Ovary (tissue), 9 donors: ENCODE measurements around the gene DNAH6. TPM values are rescaled to one million over a fixed set of nuclear protein-coding genes. Genes with fewer than 3 reads are reported as not detected.

Experiments used
- DNase-seq, 5 donors: peaks; one replicate each; pipeline ENCODE4 v3.0.0-alpha.2; 2019 to 2020
- H3K27ac ChIP-seq, 2 donors: fragments of 200-600 bp; one replicate each; pipeline versions ENCODE4 v1.5.1 to v1.8.0; 2019 to 2022
- H3K27me3 ChIP-seq: fragments of 200-600 bp; one replicate; pipeline ENCODE4 v1.8.0; 2022
- H3K36me3 ChIP-seq: fragments of 200-600 bp; sonication (generic); one replicate; pipeline ENCODE4 v1.5.1; 2019
- H3K4me1 ChIP-seq: one replicate; pipeline ENCODE4 v1.8.1; 2013; ENCODE audit warnings: mild to moderate bottlenecking, moderate library complexity; ENCODE audit not compliant: insufficient read depth
- H3K4me3 ChIP-seq: fragments of 200-600 bp; sonication (generic); one replicate; pipeline ENCODE4 v1.5.1; 2017
- H3K9me3 ChIP-seq, 2 donors: fragments of 200-600 bp in 1 of 2; sonication (generic) in 1 of 2; one replicate each; pipeline versions ENCODE4 v1.5.1 to v1.8.1; 2013 to 2019; ENCODE audit warnings: mild to moderate bottlenecking in 1 of 2, moderate library complexity in 1 of 2
- EP300 ChIP-seq: sonication (generic); formaldehyde crosslinking; IDR thresholded peaks from one replicate; pipeline ENCODE4 v1.6.1; 2017; ENCODE audit warnings: antibody characterized with exemption
- POLR2A ChIP-seq: fragments of 450-650 bp; IDR thresholded peaks from one replicate; pipeline ENCODE4 v1.6.1; 2017; ENCODE audit warnings: antibody characterized with exemption, mild to moderate bottlenecking, moderate library complexity
- WGBS, 3 donors: extraction: QIAGEN DNeasy Blood & Tissue Kit in 1 of 3; methylation state at CpG; one replicate each; pipeline versions ENCODE4 v1.1.5 to v1.1.7; 2013 to 2017; 5-methylcytosine and 5-hydroxymethylcytosine counted together
- intact Hi-C, 4 donors: fragments of 100-400 bp; cut with DNase I; formaldehyde crosslinking; loops; one replicate each; pipeline versions ENCODE4 v1.11.0 to v1.15.1; 2022 to 2023
- polyA plus RNA-seq, 2 donors: library from polyadenylated mRNA; stranded (reverse); fragments of 200-250 nt in 1 of 2; fragments of 350-450 nt in 1 of 2; fragmentation: Illumina TruSeq in 1 of 2; extraction: RNeasy Lipid Tissue Mini Kit (QIAGEN cat#74804) in 1 of 2; gene quantifications; one replicate each; pipeline ENCODE4 v1.2.3, GENCODE V29; 2013 to 2014
- total RNA-seq, 7 donors: library from RNA; depleted of rRNA in 2 of 7; stranded (reverse); fragments of >200 nt in 2 of 7; fragmentation: NEBNext Ultra II Directional in 3 of 7; extraction: Animal tissue kit (Norgen Biotek cat#: 25700) in 3 of 7; gene quantifications; one replicate each; pipeline versions ENCODE4 v1.1.0 to v1.2.4, GENCODE V29; 2016 to 2023
- TF ChIP-seq, protein P1 (sequence below), 3 donors: fragments of 450-650 bp in 2 of 3; fragments of 200-600 bp in 1 of 3; IDR thresholded peaks; one replicate each; pipeline versions ENCODE4 v1.5.1 to v1.8.0; 2016 to 2022; ENCODE audit warnings: antibody characterized with exemption in 3 of 3, mild to moderate bottlenecking in 1 of 3
- donor health status: DM: no; HTN: no; CAD: no; lungs with moderate emphysema.
- donor health status: DM: no; HTN: no; CAD: no.
- donor health status: Bipolar disorder and iron deficiency.
- donor health status: DM: yes; HTN: yes; CAD: no.
- donor health status: DM: no; HTN: no; CAD: no.
- donor health status: DM: yes; HTN: yes; CAD: no.

Gene DNAH6
- total and polyA plus RNA-seq, 9 donors, result 0.42 to 14.0 (median 2.4) TPM

DNA sequence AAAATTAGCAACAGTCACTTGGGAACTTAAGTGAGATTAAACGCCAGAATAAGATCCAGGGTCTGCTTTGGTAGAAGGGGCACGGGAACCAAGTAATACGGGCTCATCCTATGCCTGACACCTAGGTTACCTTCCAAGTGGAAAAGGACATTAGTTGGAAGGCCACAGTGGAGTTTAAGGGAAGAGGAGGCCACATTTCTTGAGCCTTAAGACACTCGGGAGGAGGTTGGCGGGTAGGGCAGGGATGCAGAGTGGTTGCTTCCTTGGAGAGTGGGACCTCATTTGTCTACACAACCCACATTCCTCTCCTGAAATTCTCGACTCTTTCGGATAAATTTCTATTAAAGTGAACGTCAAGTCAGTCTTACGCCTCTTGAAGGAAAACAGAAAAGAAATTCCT, 510 bp upstream of the DNAH6 start:
- no peaks in the 10 kb centered on the region for H3K4me1 ChIP-seq
- H3K9me3 ChIP-seq, result no peaks in the 10 kb centered on the region
- H3K27ac ChIP-seq, result no peak overlapping the region
- intact Hi-C loops, result loop anchor here in 1 of 4 donors (5.0 kb wide), 1 partner anchor 412 kb away; no protein-coding TSS in a partner anchor
- no peak for TF ChIP-seq EP300
- TF ChIP-seq, protein P1, sequence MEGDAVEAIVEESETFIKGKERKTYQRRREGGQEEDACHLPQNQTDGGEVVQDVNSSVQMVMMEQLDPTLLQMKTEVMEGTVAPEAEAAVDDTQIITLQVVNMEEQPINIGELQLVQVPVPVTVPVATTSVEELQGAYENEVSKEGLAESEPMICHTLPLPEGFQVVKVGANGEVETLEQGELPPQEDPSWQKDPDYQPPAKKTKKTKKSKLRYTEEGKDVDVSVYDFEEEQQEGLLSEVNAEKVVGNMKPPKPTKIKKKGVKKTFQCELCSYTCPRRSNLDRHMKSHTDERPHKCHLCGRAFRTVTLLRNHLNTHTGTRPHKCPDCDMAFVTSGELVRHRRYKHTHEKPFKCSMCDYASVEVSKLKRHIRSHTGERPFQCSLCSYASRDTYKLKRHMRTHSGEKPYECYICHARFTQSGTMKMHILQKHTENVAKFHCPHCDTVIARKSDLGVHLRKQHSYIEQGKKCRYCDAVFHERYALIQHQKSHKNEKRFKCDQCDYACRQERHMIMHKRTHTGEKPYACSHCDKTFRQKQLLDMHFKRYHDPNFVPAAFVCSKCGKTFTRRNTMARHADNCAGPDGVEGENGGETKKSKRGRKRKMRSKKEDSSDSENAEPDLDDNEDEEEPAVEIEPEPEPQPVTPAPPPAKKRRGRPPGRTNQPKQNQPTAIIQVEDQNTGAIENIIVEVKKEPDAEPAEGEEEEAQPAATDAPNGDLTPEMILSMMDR (IDR thresholded peaks at IDR 0.05), result no peak
- no peak for TF ChIP-seq POLR2A
- DNase-seq, result no peak
- WGBS, 3 donors, result 23 to 39% (median 29%) methylated on average over 9 of the region's 9 CpGs
- H3K36me3 ChIP-seq, result no peaks in the 10 kb centered on the region
- H3K27me3 ChIP-seq, result no peaks in the 10 kb centered on the region
- H3K4me3 ChIP-seq, result peak overlapping the region; percentile 49

- H3K27ac ChIP-seq, result no peak overlapping the region
- H3K36me3 ChIP-seq, result no peaks in the 10 kb centered on the region
- no peak for TF ChIP-seq POLR2A
- no peak for TF ChIP-seq EP300
- TF ChIP-seq, protein P1 (IDR thresholded peaks at IDR 0.05), result no peak
- no peaks in the 10 kb centered on the region for H3K27me3 ChIP-seq
- intact Hi-C loops, result loop anchor here in 1 of 4 donors (5.0 kb wide), 1 partner anchor 408 kb away; no protein-coding TSS in a partner anchor
- H3K9me3 ChIP-seq, result no peaks in the 10 kb centered on the region
- H3K4me3 ChIP-seq, result no peak overlapping the region
- no peaks in the 10 kb centered on the region for H3K4me1 ChIP-seq
- no peak for DNase-seq
Observed at GRCh38 chr2:84519332-84519957, 3.1 kb downstream of the DNAH6 start.

GRCh38 chr2:84526562-84526961, 10.3 kb downstream of the DNAH6 start:
- Histone ChIP-seq H3K4me3 (no peak overlapping the region), H3K36me3 (no peaks in the 10 kb centered on the region), H3K27ac (no peak overlapping the region), H3K27me3 (no peaks in the 10 kb centered on the region), H3K9me3 (no peaks in the 10 kb centered on the region), H3K4me1 (no peaks in the 10 kb centered on the region)
- intact Hi-C loops, result no loop called here
- TF ChIP-seq, protein P1 (IDR thresholded peaks at IDR 0.05), result peak in 1 of 3 donors; percentile 16
- no peak for TF ChIP-seq POLR2A
- DNase-seq, result no peak
- 17 to 23% (median 19%) methylated on average over 1 of the region's 1 CpG for WGBS, 3 donors

- no peak for TF ChIP-seq POLR2A
- intact Hi-C loops, result no loop called here
- no peaks in the 10 kb centered on the region for H3K36me3 ChIP-seq
- no peaks in the 10 kb centered on the region for H3K9me3 ChIP-seq
- no peak for DNase-seq
- no peaks in the 10 kb centered on the region for H3K4me1 ChIP-seq
- no peaks in the 10 kb centered on the region for H3K27me3 ChIP-seq
- 42 to 54% (median 45%) methylated on average over 4 of the region's 4 CpGs for WGBS, 3 donors
- no peak overlapping the region for H3K27ac ChIP-seq
- no peak overlapping the region for H3K4me3 ChIP-seq
Observed at GRCh38 chr2:84527137-84528129, 11.1 kb downstream of the DNAH6 start.
